ENCODE results near the gene GIGYF2. TPM values are rescaled to one million over a fixed set of nuclear protein-coding genes. Genes with fewer than 3 reads are reported as not detected.

The GIGYF2 gene
- total RNA-seq = 43.4 and 53.1 TPM in 2 replicates

GRCh38 chr2:232697059-232697806 lies at the start of gene GIGYF2:
Gene GIGYF2, plus strand, starts transcription at chr2:232697331. Its CDS starts 37,867 bp downstream, at chr2:232735198.

GRCh38 chr2:232776435-232776834 lies 79.3 kb downstream of the GIGYF2 start, which contains the start of gene KCNJ13:
Gene KCNJ13, minus strand, starts transcription at chr2:232776565. Its CDS starts 5,203 bp downstream, at chr2:232771362.

GRCh38 chr2:232870018-232870765 lies 173.1 kb downstream of the GIGYF2 start, which contains the start of gene SNORC:
Gene SNORC, plus strand, starts transcription at chr2:232870264. Its CDS starts 78 bp downstream, at chr2:232870342.

Small RNA genes within 50 kb of the gene (small RNA-seq; reads per million reads assigned to genes)
- not detected for gene RF00019
- gene RN7SL359P = not detected
- gene RNU6-107P = not detected

Other genes starting within 250 kb of the GIGYF2 start
- not detected in 2 replicates for gene ALPI, start 241.2 kb upstream of the GIGYF2 start, total RNA-seq
- not detected in 2 replicates for gene ECEL1, start 209.5 kb upstream of the GIGYF2 start, total RNA-seq
- gene PRSS56, start 176.9 kb upstream of the GIGYF2 start, total RNA-seq = not detected in 2 replicates
- not detected in 2 replicates for gene CHRND, start 171.2 kb upstream of the GIGYF2 start, total RNA-seq
- not detected in 2 replicates for gene CHRNG, start 157.6 kb upstream of the GIGYF2 start, total RNA-seq
- 4.6 and 6.0 TPM in 2 replicates for gene TIGD1, start 146.8 kb upstream of the GIGYF2 start, total RNA-seq
- 97.3 and 100 TPM in 2 replicates for gene EIF4E2, start 146.6 kb upstream of the GIGYF2 start, total RNA-seq
- gene EFHD1, start 63.7 kb upstream of the GIGYF2 start, total RNA-seq = under 0.01 and 0.19 TPM in 2 replicates
- not detected in 2 replicates for gene KCNJ13, start 79.2 kb downstream of the GIGYF2 start, total RNA-seq
- 0.65 and 1.3 TPM in 2 replicates for gene SNORC, start 172.9 kb downstream of the GIGYF2 start, total RNA-seq

All from vein endothelial cell (primary cell).